GM12878 (cell line): ENCODE data around the gene SF3A1. TPM values are rescaled to one million over a fixed set of nuclear protein-coding genes. Genes with fewer than 3 reads are reported as not detected.

Experiments used
- ATAC-seq: fragments of 200-7000 bp; cut with Tn5 transposase; 3 replicates; pipeline ENCODE4 v1.9.1; 2020; ENCODE audit warnings: mild to moderate bottlenecking, moderate library complexity
- BruUV-seq: library from RNA; stranded (reverse); fragments of 400-500 nt; replicated peaks from 2 replicates; lab custom pipeline; 2021; lab: Mats Ljungman, UMichigan
- CTCF ChIA-PET: fragments of 300-600 bp; sonication (Branson Sonifier 250); formaldehyde crosslinking; extraction: SDS; loops from one replicate; lab custom pipeline; 2021; ENCODE audit warnings: inconsistent platforms; lab: Yijun Ruan, JAX
- POLR2A ChIA-PET: fragments of 350-600 bp; formaldehyde crosslinking; extraction: SDS; loops from one replicate; lab custom pipeline; 2021; ENCODE audit warnings: inconsistent platforms; lab: Charles Lee
- RAD21 ChIA-PET: fragments of 300-600 bp; sonication (Branson Sonifier 250); formaldehyde crosslinking; loops from one replicate; lab custom pipeline; 2023; ENCODE audit warnings: antibody characterized with exemption; ENCODE audit not compliant: unreplicated experiment; lab: Charles Lee
- SMC1A ChIA-PET: fragments of 300-600 bp; sonication (Branson Sonifier 250); formaldehyde crosslinking; loops from one replicate; lab custom pipeline; 2023; ENCODE audit not compliant: unreplicated experiment, uncharacterized antibody; lab: Charles Lee
- DNase-seq: peaks from one replicate; pipeline ENCODE4 v3.0.0-alpha.2; 2011; ENCODE audit warnings: low read depth, low spot score
- FAIRE-seq: peaks from 3 replicates; lab custom pipeline; 2011; peaks lifted over from hg19 to GRCh38; lab: Jason Lieb, UNC
- H2AFZ ChIP-seq: 2 replicates; pipeline ENCODE4 v1.6.0; 2011; ENCODE audit warnings: low read depth, low read length, control low read depth; ENCODE audit not compliant: control insufficient read depth
- H3K27ac ChIP-seq: 2 replicates; pipeline ENCODE4 v1.5.1; 2011; ENCODE audit warnings: control low read depth; ENCODE audit not compliant: control insufficient read depth, insufficient read depth
- H3K27me3 ChIP-seq, 2 experiments: replicated peaks in 1 of 2; 2 replicates each; pipeline versions ENCODE4 v1.6.0 to v1.6.1; 2011; ENCODE audit warnings: low read length in 1 of 2; ENCODE audit not compliant: control insufficient read depth in 2 of 2, insufficient read depth in 2 of 2
- H3K36me3 ChIP-seq, 2 experiments: 2 replicates each; pipeline ENCODE4 v1.5.1; 2011; ENCODE audit warnings: low read length in 1 of 2; ENCODE audit not compliant: control insufficient read depth in 2 of 2, insufficient read depth in 2 of 2
- H3K4me1 ChIP-seq: 2 replicates; pipeline ENCODE4 v1.6.1; 2011; ENCODE audit warnings: mild to moderate bottlenecking, low read length, moderate library complexity, mixed read lengths; ENCODE audit not compliant: control insufficient read depth, insufficient read depth
- H3K4me2 ChIP-seq: 2 replicates; pipeline ENCODE4 v1.6.0; 2011; ENCODE audit warnings: control low read depth; ENCODE audit not compliant: control insufficient read depth, insufficient read depth
- H3K4me3 ChIP-seq: fragments of 200-600 bp; sonication (generic); 2 replicates; pipeline ENCODE4 v1.5.1; 2016
- H3K79me2 ChIP-seq: 2 replicates; pipeline ENCODE4 v1.6.0; 2011; ENCODE audit warnings: low read length; ENCODE audit not compliant: control insufficient read depth, insufficient read depth
- H3K9ac ChIP-seq: 2 replicates; pipeline ENCODE4 v1.8.0; 2011; ENCODE audit warnings: low read length, control low read depth, mixed read lengths; ENCODE audit not compliant: control insufficient read depth, insufficient read depth
- H3K9me3 ChIP-seq: replicated peaks from 3 replicates; pipeline ENCODE4 v1.5.1; 2011; ENCODE audit warnings: mild to moderate bottlenecking, low read length; ENCODE audit not compliant: control insufficient read depth, insufficient read depth
- H4K20me1 ChIP-seq: 2 replicates; pipeline ENCODE4 v1.6.0; 2011; ENCODE audit not compliant: control insufficient read depth, insufficient read depth
- ATF3 ChIP-seq: IDR thresholded peaks from 2 replicates; pipeline ENCODE4 v1.6.1; 2011; ENCODE audit warnings: low read depth, mild to moderate bottlenecking, low read length, moderate library complexity, borderline replicate concordance; ENCODE audit errors: extremely low read depth
- FOXM1 ChIP-seq: IDR thresholded peaks from 2 replicates; pipeline ENCODE4 v1.6.1; 2012; ENCODE audit warnings: low read depth, mild to moderate bottlenecking, inconsistent platforms, low read length, moderate library complexity
- IKZF1 ChIP-seq: fragments of 450-650 bp; conservative IDR thresholded peaks from 2 replicates; pipeline ENCODE4 v1.6.1; 2017; ENCODE audit warnings: antibody characterized with exemption, mild to moderate bottlenecking
- IRF5 ChIP-seq: fragments of 450-650 bp; IDR thresholded peaks from 2 replicates; pipeline ENCODE4 v1.6.1; 2017; ENCODE audit warnings: borderline replicate concordance
- JUNB ChIP-seq: IDR thresholded peaks from 2 replicates; pipeline ENCODE4 v1.6.1; 2016; ENCODE audit warnings: antibody characterized with exemption, mild to moderate bottlenecking
- NFXL1 ChIP-seq: fragments of 450-650 bp; IDR thresholded peaks from 2 replicates; pipeline ENCODE4 v1.6.1; 2017; ENCODE audit warnings: antibody characterized with exemption, mild to moderate bottlenecking, borderline replicate concordance
- NFYA ChIP-seq: IDR thresholded peaks from 2 replicates; pipeline ENCODE4 v1.6.1; 2011; ENCODE audit warnings: low read depth, mild to moderate bottlenecking, low read length, improper control_type of control experiment, borderline replicate concordance
- PBX3 ChIP-seq: IDR thresholded peaks from 2 replicates; pipeline ENCODE4 v1.6.1; 2011; ENCODE audit warnings: mild to moderate bottlenecking, low read depth, low read length, moderate library complexity; ENCODE audit not compliant: insufficient replicate concordance
- SMAD1 ChIP-seq: fragments of 450-650 bp; IDR thresholded peaks from 2 replicates; pipeline ENCODE4 v1.6.1; 2018; ENCODE audit warnings: mild to moderate bottlenecking, low read depth; ENCODE audit not compliant: partially characterized antibody
- SUPT20H ChIP-seq: IDR thresholded peaks from 2 replicates; pipeline ENCODE4 v1.6.1; 2011; ENCODE audit warnings: low read depth, mild to moderate bottlenecking, low read length, moderate library complexity, borderline replicate concordance; ENCODE audit not compliant: control insufficient read depth
- TCF7 ChIP-seq: IDR thresholded peaks from 2 replicates; pipeline ENCODE4 v1.6.1; 2014; ENCODE audit warnings: antibody characterized with exemption, borderline replicate concordance
- USF2 ChIP-seq: IDR thresholded peaks from 2 replicates; pipeline ENCODE4 v1.6.1; 2011; ENCODE audit warnings: low read depth, low read length, improper control_type of control experiment, borderline replicate concordance
- ZSCAN29 ChIP-seq: fragments of 450-650 bp; IDR thresholded peaks from 2 replicates; pipeline ENCODE4 v1.6.1; 2017; ENCODE audit warnings: mild to moderate bottlenecking, moderate library complexity
- WGBS: methylation state at CpG from one replicate; pipeline ENCODE4 v1.1.6; 2016; ENCODE audit warnings: low lambda C conversion rate; ENCODE audit not compliant: insufficient replicate concordance, insufficient coverage; ENCODE audit errors: missing lambda C conversion rate; 5-methylcytosine and 5-hydroxymethylcytosine counted together
- in situ Hi-C: fragments of 300-500 bp; cut with MboI; formaldehyde crosslinking; loops from 9 replicates; pipeline ENCODE4 v1.14.3; 2018; ENCODE audit warnings: mixed read lengths
- intact Hi-C: fragments of 100-400 bp; cut with micrococcal nuclease; formaldehyde crosslinking; loops from one replicate; pipeline ENCODE4 v1.14.2; 2022; ENCODE audit not compliant: unreplicated experiment
- polyA plus RNA-seq, 11 experiments: library from polyadenylated mRNA; depleted of rRNA in 4 of 11; unstranded in 6 of 11; stranded (reverse) in 5 of 11; fragments of >200 nt; fragmentation: Nextera tagmentation in 4 of 11; fragmentation: Illumina TruSeq in 1 of 11; extraction: Ambion mirVana in 4 of 11; extraction: Trizol in 1 of 11; gene quantifications; 1 replicate in 1 of 11; 2 replicates in 10 of 11; pipeline versions ENCODE4 v1.2.1 to v1.2.3, GENCODE V29; 2011 to 2016; ENCODE audit warnings: inconsistent platforms in 2 of 11, missing spikeins in 2 of 11, low read depth in 1 of 11
- total RNA-seq, 4 experiments: library from RNA; depleted of rRNA in 3 of 4; stranded (reverse); fragments of >200 nt in 3 of 4; fragmentation: Illumina TruSeq in 1 of 4; extraction: Trizol in 1 of 4; gene quantifications; 2 replicates each; pipeline versions ENCODE4 v1.2.1 to v1.2.3, GENCODE V29; 2013 to 2021
- TF ChIP-seq, protein P1 (sequence below): IDR thresholded peaks from 2 replicates; pipeline ENCODE4 v1.6.1; 2012; ENCODE audit warnings: low read depth, low read length, improper control_type of control experiment

The SF3A1 gene
- total and polyA plus RNA-seq, 10 of the 15 experiments (the other 5 are each of a cell fraction or from before 2014, with no cell fraction given) = 10.4 to 239 (median 46.0) TPM

DNA sequence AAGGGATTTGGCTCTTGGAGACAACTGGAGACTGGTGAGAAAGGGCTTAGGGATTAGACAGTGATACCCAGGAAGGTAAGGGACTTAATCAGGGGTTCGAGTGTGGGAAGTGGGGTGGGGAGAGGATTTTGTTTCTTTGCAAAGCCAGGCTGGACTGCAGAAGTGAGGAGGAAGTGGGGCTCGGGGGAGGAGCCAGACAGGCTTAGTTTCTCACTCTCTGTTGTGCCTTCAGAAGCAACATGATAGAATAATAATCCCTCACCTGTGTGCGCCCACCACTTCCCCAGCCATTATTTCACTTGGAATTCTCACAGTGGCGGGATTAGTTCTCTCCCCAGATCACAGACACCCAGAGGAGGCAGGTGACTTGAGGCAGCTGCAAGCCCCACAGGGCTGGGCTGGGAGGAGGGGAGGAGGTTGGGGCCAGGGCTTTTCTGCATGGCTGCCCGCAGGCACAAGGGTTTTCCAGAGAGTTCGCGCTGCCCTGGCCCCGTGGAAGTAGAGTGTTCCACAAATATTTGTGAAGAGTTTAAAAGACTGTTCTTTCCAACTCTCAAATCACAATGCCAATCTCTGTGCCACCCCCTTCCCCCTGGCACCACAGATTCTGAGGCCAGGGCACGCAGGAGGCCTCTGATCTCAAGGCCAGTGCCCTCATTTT, 36.1 kb upstream of the SF3A1 start:
- RAD21 ChIA-PET = interaction anchor here (1.0 to 13.8 kb wide), 11 partner anchors 10 to 242 kb away, joined by 3 to 277 read pairs (median 6); partner anchors contain the start of genes CASTOR1, MTFP1, SLC35E4 and TBC1D10A
- Histone ChIP-seq H3K9ac (peak overlapping the region; percentile 8; the same call in 1 of the 2 replicates), H2AFZ (peak overlapping the region; percentile 88)
- TF ChIP-seq NFYA (no peak), TCF7 (no peak), SUPT20H (no peak), ZSCAN29 (no peak), JUNB (no peak), NFXL1 (no peak), ATF3 (no peak), IKZF1 (0 out of 2 replicates have a peak, but pooled peaks have one; percentile 43), USF2 (no peak), SMAD1 (no peak), IRF5 (no peak), FOXM1 (no peak), PBX3 (no peak)
- TF ChIP-seq, protein P1, sequence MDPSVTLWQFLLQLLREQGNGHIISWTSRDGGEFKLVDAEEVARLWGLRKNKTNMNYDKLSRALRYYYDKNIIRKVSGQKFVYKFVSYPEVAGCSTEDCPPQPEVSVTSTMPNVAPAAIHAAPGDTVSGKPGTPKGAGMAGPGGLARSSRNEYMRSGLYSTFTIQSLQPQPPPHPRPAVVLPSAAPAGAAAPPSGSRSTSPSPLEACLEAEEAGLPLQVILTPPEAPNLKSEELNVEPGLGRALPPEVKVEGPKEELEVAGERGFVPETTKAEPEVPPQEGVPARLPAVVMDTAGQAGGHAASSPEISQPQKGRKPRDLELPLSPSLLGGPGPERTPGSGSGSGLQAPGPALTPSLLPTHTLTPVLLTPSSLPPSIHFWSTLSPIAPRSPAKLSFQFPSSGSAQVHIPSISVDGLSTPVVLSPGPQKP = no peak

More for the DNA sequence above, 36.1 kb upstream of the SF3A1 start:
- ChIA-PET POLR2A (interaction anchor here (0.6 to 5.1 kb wide), 7 partner anchors 13 to 281 kb away, joined by 3 to 60 read pairs (median 5); partner anchors contain the start of genes CASTOR1 and MTFP1), SMC1A (interaction anchor here (1.0 to 14.7 kb wide), 14 partner anchors 13 to 362 kb away, joined by 3 to 201 read pairs (median 4); partner anchors contain the start of genes CASTOR1 and MTFP1), CTCF (interaction anchor here (0.5 to 14.9 kb wide), 21 partner anchors 10 to 362 kb away, joined by 3 to 436 read pairs (median 4); partner anchors contain the start of genes CASTOR1 and MTFP1)
- no TSS peak for BruUV-seq
- ATAC-seq (peak; percentile 69), FAIRE-seq (peak; percentile 23), DNase-seq (no peak)
- H3K4me1 ChIP-seq = peaks cover 26% of the 10 kb centered on the region
- intact Hi-C loops = no loop called here
- H3K79me2 ChIP-seq = no peaks in the 10 kb centered on the region
- no peaks in the 10 kb centered on the region for H4K20me1 ChIP-seq
- H3K36me3 ChIP-seq = no peaks in the 10 kb centered on the region
- H3K27me3 ChIP-seq = peaks cover 2 to 5% of the 10 kb centered on the region in 2 experiments; a peak in 3 of 4 replicates
- peak overlapping the region; percentile 83 for H3K4me2 ChIP-seq
- peak overlapping the region; percentile 54 for H3K4me3 ChIP-seq
- H3K27ac ChIP-seq = peak overlapping the region; percentile 61
- 38% methylated on average over 9 of the region's 9 CpGs for WGBS
- in situ Hi-C loops = loop anchor here (5.0 kb wide), 2 partner anchors 90 to 285 kb away; no protein-coding TSS in a partner anchor
- H3K9me3 ChIP-seq = peaks cover 2% of the 10 kb centered on the region; the same call in 2 of the 3 replicates
